Bronchial epithelial cell (primary cell): ENCODE results near the gene HNRNPM. TPM values are rescaled to one million over a fixed set of nuclear protein-coding genes. Genes with fewer than 3 reads are reported as not detected.

Experiments used
- DNase-seq: peaks from one replicate; pipeline ENCODE4 v3.0.0-alpha.2; 2010; ENCODE audit warnings: low read depth
- FAIRE-seq: peaks from 2 replicates; lab custom pipeline; 2011; peaks lifted over from hg19 to GRCh38; lab: Jason Lieb, UNC
- H3K27me3 ChIP-seq: 2 replicates; pipeline ENCODE4 v1.5.1; 2011; ENCODE audit warnings: low read length; ENCODE audit not compliant: control insufficient read depth, insufficient read depth
- H3K36me3 ChIP-seq: 2 replicates; pipeline ENCODE4 v1.5.1; 2011; ENCODE audit warnings: low read length; ENCODE audit not compliant: control insufficient read depth, insufficient read depth
- H3K4me3 ChIP-seq: 2 replicates; pipeline ENCODE4 v1.5.1; 2011; ENCODE audit warnings: mild to moderate bottlenecking, low read depth, low read length, control low read depth
- total RNA-seq: library from RNA; depleted of rRNA; stranded (reverse); fragments of >200 nt; gene quantifications from 2 replicates; pipeline ENCODE4 v1.2.1, GENCODE V29; 2014
- TF ChIP-seq, protein P1 (sequence below): IDR thresholded peaks from 2 replicates; pipeline ENCODE4 v1.5.1; 2011; ENCODE audit warnings: mild to moderate bottlenecking, moderate library complexity, low read length, control low read depth, inconsistent platforms; ENCODE audit not compliant: insufficient read depth, severe bottlenecking

The HNRNPM gene
- total RNA-seq, 1 donor from 2014 or later, result 53.4 TPM

DNA sequence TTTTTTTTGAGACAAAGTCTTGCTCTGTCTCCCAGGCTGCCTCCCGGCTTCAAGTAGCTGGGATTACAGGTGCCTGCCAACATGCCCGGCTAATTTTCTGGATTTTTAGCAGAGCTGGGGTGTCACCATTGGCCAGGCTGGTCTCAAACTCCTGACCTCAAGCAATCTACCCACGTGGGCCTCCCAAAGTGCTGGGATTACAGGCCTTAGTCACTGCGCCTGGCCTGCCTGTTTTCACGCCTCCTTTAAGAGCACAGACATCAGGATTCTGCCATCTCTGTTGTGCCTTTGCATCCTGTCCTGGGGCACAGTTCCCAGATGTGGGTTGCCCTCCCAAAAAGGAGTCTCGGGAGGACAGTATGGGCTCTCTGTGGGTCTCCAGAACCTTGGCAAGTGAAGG lies 60.1 kb downstream of the HNRNPM start:
- Histone ChIP-seq H3K36me3 (no peaks in the 10 kb centered on the region), H3K4me3 (no peak overlapping the region), H3K27me3 (no peaks in the 10 kb centered on the region)
- TF ChIP-seq, protein P1, sequence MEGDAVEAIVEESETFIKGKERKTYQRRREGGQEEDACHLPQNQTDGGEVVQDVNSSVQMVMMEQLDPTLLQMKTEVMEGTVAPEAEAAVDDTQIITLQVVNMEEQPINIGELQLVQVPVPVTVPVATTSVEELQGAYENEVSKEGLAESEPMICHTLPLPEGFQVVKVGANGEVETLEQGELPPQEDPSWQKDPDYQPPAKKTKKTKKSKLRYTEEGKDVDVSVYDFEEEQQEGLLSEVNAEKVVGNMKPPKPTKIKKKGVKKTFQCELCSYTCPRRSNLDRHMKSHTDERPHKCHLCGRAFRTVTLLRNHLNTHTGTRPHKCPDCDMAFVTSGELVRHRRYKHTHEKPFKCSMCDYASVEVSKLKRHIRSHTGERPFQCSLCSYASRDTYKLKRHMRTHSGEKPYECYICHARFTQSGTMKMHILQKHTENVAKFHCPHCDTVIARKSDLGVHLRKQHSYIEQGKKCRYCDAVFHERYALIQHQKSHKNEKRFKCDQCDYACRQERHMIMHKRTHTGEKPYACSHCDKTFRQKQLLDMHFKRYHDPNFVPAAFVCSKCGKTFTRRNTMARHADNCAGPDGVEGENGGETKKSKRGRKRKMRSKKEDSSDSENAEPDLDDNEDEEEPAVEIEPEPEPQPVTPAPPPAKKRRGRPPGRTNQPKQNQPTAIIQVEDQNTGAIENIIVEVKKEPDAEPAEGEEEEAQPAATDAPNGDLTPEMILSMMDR, result no peak
- FAIRE-seq (no peak), DNase-seq (no peak)

DNA sequence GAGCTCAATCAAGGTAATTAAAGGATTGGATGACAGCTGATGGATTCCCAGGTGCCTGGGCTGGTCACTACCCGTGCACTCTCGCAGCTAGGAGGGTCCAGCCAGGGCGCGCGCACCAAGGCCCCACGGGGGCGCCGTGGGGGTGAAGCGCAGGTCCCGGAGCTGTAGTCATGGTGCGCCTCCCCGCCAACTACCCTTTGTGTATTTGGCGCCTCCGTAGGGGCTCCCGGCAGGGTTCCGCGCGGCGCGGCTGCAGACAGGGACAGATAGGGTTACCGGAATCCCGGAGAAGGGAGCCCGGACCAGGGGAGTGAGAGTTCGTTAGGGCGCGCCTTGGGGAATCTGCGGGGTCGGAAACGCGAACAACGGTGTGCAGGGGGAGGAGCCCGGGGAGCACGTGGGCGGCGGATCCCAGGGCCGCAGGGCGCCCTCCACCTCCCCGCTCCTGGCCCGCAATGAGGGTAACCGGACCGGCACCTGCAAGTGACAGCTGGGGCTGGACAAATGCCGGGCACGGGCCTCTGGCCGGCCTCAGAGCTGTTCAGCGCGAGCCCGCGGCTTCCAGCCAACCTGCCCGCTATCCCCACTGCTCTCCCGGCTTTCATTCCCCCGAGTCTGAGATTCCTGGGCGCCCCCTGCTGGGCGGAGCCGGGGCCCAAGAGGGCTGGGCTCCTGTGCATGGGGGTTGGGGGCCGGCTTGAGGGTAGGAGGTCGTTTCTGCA lies 61.1 kb downstream of the HNRNPM start:
- FAIRE-seq (no peak), DNase-seq (peak; percentile 41)
- no peaks in the 10 kb centered on the region for H3K27me3 ChIP-seq
- H3K4me3 ChIP-seq, result peak overlapping the region; percentile 45
- no peaks in the 10 kb centered on the region for H3K36me3 ChIP-seq
- TF ChIP-seq, protein P1, result peak; percentile 91

DNA sequence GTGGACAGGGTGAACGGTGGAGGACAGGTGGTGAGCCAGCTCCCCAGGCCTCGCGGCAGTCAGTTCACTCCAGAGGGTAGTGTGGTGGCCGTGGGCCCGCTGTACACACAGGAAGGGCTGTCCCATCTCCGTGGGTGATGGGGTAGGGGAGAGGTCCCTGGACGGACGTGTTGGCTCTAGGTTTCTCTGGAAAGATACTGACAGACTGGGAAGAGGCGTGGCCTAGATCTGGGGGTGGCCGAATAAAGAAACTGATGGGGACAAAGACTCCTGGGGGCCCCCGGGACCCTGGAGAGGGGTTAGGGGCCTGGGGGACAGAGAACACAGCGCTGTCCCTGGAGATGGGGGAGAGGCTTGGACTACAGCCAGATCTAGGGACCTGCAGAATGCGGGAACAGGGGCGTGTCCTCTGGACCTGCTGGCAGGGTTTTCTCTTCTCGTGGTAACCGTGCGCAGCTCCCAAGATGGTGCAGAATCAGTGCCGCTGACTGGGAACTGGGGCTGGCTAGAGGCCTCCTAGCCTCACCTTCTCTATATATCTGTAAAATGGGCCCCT lies 61.7 kb downstream of the HNRNPM start:
- Histone ChIP-seq H3K4me3 (no peak overlapping the region), H3K36me3 (peaks cover 2% of the 10 kb centered on the region), H3K27me3 (no peaks in the 10 kb centered on the region)
- DNase-seq, result no peak
- FAIRE-seq, result no peak
- TF ChIP-seq, protein P1, result no peak

DNA sequence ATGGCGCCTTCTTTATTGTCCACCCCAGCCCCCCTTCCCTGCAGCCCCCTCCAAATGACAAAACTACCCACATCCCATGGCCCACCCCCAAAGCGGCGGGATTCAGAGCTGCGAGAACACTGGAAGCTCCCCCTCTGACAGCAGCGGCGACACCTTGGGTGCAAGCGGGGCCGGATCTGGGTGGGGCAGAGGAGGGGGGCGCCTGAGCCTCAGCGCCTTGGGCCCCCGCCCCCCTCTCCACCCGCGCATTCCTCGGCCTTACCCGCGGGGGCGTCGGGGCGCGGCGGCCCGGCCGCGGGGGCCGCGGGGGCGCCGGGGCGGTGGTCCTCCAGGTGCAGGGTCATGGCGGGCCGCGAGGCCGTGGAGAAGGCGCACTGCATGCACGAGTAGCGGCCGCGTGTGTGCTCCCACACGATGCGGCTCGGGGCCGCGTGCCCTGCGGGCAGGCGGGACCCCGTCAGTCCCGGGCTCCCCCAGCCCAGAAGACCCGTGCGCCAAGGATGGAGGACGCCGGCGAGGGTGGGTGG lies 65.9 kb downstream of the HNRNPM start:
- Histone ChIP-seq H3K36me3 (peaks cover 3% of the 10 kb centered on the region), H3K27me3 (no peaks in the 10 kb centered on the region), H3K4me3 (no peak overlapping the region)
- TF ChIP-seq, protein P1, result no peak
- DNase-seq (no peak), FAIRE-seq (no peak)

DNA sequence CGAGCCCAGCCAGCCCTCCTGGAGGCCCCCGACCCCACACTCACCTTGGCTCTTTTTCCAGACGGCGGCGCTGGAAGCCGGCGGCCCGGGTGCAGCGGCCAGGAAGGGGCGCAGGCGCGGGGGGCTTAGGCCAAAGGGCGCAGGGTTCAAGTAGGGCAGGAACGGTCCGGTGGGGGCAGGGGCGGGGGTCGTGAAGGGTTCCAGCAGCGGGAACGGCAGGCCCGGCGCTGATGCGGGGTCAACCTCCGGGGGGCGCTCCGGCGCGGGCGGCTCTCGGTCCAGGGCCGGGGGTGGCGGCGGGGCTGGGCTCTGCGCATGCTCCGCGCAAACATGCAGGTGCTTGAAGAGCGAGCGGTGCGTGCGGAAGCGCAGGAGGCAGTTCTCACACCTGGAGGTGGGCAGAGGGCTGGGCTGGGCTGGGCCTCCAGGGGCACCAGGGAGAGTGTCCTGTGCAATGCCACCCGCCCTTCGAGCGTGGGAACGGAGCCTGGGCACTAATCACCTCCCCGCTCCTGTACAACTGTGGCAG lies 66.9 kb downstream of the HNRNPM start:
- peaks cover 3% of the 10 kb centered on the region for H3K36me3 ChIP-seq
- peak; percentile 33 for DNase-seq

More for the DNA sequence above, 66.9 kb downstream of the HNRNPM start:
- Histone ChIP-seq H3K27me3 (no peaks in the 10 kb centered on the region), H3K4me3 (peak overlapping the region; percentile 21)
- no peak for FAIRE-seq
- TF ChIP-seq, protein P1, result no peak
